Neuronal stem cell (in vitro differentiated cells): Measurements from ENCODE around the gene RWDD3.

Experiments
- DNase-seq: peaks from one replicate; pipeline ENCODE4 v3.0.0-alpha.2; 2013; ENCODE audit warnings: low spot score
- H2AFZ ChIP-seq: one replicate; pipeline ENCODE4 v1.6.1; 2013; ENCODE audit warnings: mild to moderate bottlenecking, low read length, inconsistent platforms
- H2AK5ac ChIP-seq: 2 replicates; pipeline ENCODE4 v1.6.1; 2013; ENCODE audit warnings: low read depth, mild to moderate bottlenecking, inconsistent platforms, low read length, moderate library complexity, mixed read lengths
- H2BK120ac ChIP-seq: 2 replicates; pipeline ENCODE4 v1.6.1; 2013; ENCODE audit warnings: low read depth, mild to moderate bottlenecking, inconsistent platforms, low read length, moderate library complexity, mixed read lengths
- H2BK12ac ChIP-seq: one replicate; pipeline ENCODE4 v1.6.1; 2013; ENCODE audit warnings: low read length, inconsistent platforms
- H2BK15ac ChIP-seq: 2 replicates; pipeline ENCODE4 v1.6.1; 2013; ENCODE audit warnings: mild to moderate bottlenecking, low read length, inconsistent platforms, mixed read lengths
- H2BK5ac ChIP-seq: one replicate; pipeline ENCODE4 v1.6.1; 2013; ENCODE audit warnings: inconsistent platforms, mild to moderate bottlenecking, low read length, moderate library complexity
- H3K14ac ChIP-seq: one replicate; pipeline ENCODE4 v1.6.1; 2013; ENCODE audit warnings: low read length, inconsistent platforms
- H3K18ac ChIP-seq: 2 replicates; pipeline ENCODE4 v1.6.1; 2013; ENCODE audit warnings: low read length, inconsistent platforms
- H3K23ac ChIP-seq: 2 replicates; pipeline ENCODE4 v1.6.1; 2013; ENCODE audit warnings: low read depth, mild to moderate bottlenecking, mixed read lengths, low read length, inconsistent platforms; ENCODE audit not compliant: poor library complexity
- H3K27ac ChIP-seq: replicated peaks from 3 replicates; pipeline ENCODE4 v1.5.1; 2013; ENCODE audit warnings: low read length, inconsistent platforms
- H3K27me3 ChIP-seq, 3 experiments: 2 replicates each; pipeline ENCODE4 v1.6.1; 2013; ENCODE audit warnings: low read length in 3 of 3, mild to moderate bottlenecking in 2 of 3, inconsistent platforms in 1 of 3, low read depth in 1 of 3, mixed read lengths in 1 of 3, moderate library complexity in 1 of 3; ENCODE audit not compliant: control insufficient read depth in 3 of 3, insufficient read depth in 3 of 3
- H3K36me3 ChIP-seq, 2 donors: replicated peaks in 1 of 2; 2 replicates each; pipeline ENCODE4 v1.6.1; 2013; ENCODE audit warnings: low read length in 2 of 2; ENCODE audit not compliant: control insufficient read depth in 2 of 2, insufficient read depth in 2 of 2
- H3K4ac ChIP-seq: 2 replicates; pipeline ENCODE4 v1.6.1; 2013; ENCODE audit warnings: inconsistent platforms, mild to moderate bottlenecking, low read length, moderate library complexity
- H3K4me1 ChIP-seq, 2 donors: 1 replicate in 1 of 2; 2 replicates in 1 of 2; pipeline ENCODE4 v1.6.1; 2013; ENCODE audit warnings: low read length in 2 of 2, low read depth in 1 of 2; ENCODE audit not compliant: control insufficient read depth in 2 of 2, insufficient read depth in 1 of 2
- H3K4me2 ChIP-seq: one replicate; pipeline ENCODE4 v1.6.1; 2013; ENCODE audit warnings: mild to moderate bottlenecking, low read length, inconsistent platforms; ENCODE audit not compliant: insufficient read depth, poor library complexity, severe bottlenecking
- H3K4me3 ChIP-seq, 2 donors: 2 replicates each; pipeline ENCODE4 v1.5.1; 2013; ENCODE audit warnings: low read length in 2 of 2, mild to moderate bottlenecking in 2 of 2, inconsistent platforms in 1 of 2, moderate library complexity in 1 of 2
- H3K79me1 ChIP-seq: one replicate; pipeline ENCODE4 v1.6.1; 2013; ENCODE audit warnings: low read depth, mild to moderate bottlenecking, inconsistent platforms, low read length, moderate library complexity
- H3K9ac ChIP-seq: one replicate; pipeline ENCODE4 v1.6.1; 2013; ENCODE audit warnings: mild to moderate bottlenecking, low read depth, low read length, inconsistent platforms; ENCODE audit not compliant: poor library complexity
- H3K9me3 ChIP-seq, 2 donors: replicated peaks in 1 of 2; 2 replicates each; pipeline versions ENCODE3 to v1.6.1; 2013; ENCODE audit warnings: low read length in 2 of 2, mild to moderate bottlenecking in 2 of 2, inconsistent platforms in 1 of 2, low read depth in 1 of 2, mixed read lengths in 1 of 2, moderate library complexity in 1 of 2; ENCODE audit not compliant: control insufficient read depth in 2 of 2, insufficient read depth in 1 of 2
- H4K8ac ChIP-seq: one replicate; pipeline ENCODE4 v1.6.1; 2013; ENCODE audit warnings: low read depth, mild to moderate bottlenecking, inconsistent platforms, low read length, moderate library complexity
- H4K91ac ChIP-seq: one replicate; pipeline ENCODE4 v1.6.1; 2013; ENCODE audit warnings: low read length, low read depth, mild to moderate bottlenecking, inconsistent platforms; ENCODE audit not compliant: poor library complexity
- WGBS, 2 donors: extraction: QIAGEN DNeasy Blood & Tissue Kit; methylation state at CpG; one replicate each; pipeline ENCODE4 v1.1.7; 2013; ENCODE audit warnings: missing lambda C conversion rate in 2 of 2, mixed read lengths in 1 of 2; ENCODE audit not compliant: insufficient read length in 2 of 2, insufficient replicate concordance in 1 of 2; ENCODE audit errors: extremely low coverage in 2 of 2; 5-methylcytosine and 5-hydroxymethylcytosine counted together

Gene RWDD3

DNA sequence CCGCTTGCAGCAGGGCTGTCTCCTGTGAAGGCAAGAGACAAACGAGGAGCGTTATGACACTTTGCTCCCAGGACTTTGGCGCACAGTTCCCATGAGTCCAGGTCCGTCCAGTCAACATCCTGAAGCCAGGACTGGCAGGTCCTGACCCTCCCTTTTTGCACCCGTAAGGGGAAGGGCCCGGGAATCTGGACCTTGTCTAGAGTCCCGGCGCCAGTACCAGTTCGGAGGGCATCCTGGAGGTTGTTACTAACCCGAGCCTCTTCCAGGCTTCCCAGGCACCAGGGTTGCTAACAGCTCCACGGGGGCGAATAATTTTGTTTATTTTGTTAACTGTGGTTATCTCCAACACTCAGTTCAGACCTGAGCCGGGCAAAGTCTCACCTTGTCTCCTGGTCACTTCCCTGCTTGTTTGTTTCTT, 682 bp upstream of the RWDD3 start:
- no peak overlapping the region for H4K91ac ChIP-seq
- H3K18ac ChIP-seq: peak overlapping the region; percentile 73
- peak overlapping the region; percentile 63 for H3K4me2 ChIP-seq
- no peak overlapping the region for H2AK5ac ChIP-seq
- no peak overlapping the region for H2BK12ac ChIP-seq
- H3K9me3 ChIP-seq: no peaks in the 10 kb centered on the region
- WGBS, 2 donors: no CpG with 5 or more reads among the region's 14 CpGs
- no peaks in the 10 kb centered on the region for H3K79me1 ChIP-seq
- H3K36me3 ChIP-seq: peaks cover 0 to 16% of the 10 kb centered on the region in 2 donors
- peaks cover 0 to 9% of the 10 kb centered on the region in 2 donors for H3K4me1 ChIP-seq
- no peak overlapping the region for H3K23ac ChIP-seq
- peak overlapping the region; percentile 83 for H2BK5ac ChIP-seq
- H3K4ac ChIP-seq: no peak overlapping the region
- H3K9ac ChIP-seq: peak overlapping the region; percentile 76
- H2BK120ac ChIP-seq: no peak overlapping the region
- peak overlapping the region; percentile 73 to 95 for H3K4me3 ChIP-seq
- peak overlapping the region; percentile 96 for H2AFZ ChIP-seq
- H2BK15ac ChIP-seq: no peak overlapping the region
- H3K27me3 ChIP-seq: peaks cover 0 to 28% (median 0%) of the 10 kb centered on the region in 3 experiments
- peak overlapping the region; percentile 20 for H4K8ac ChIP-seq
- H3K27ac ChIP-seq: no peak overlapping the region
- no peak overlapping the region for H3K14ac ChIP-seq
- DNase-seq: peak; percentile 23

- Histone ChIP-seq H3K36me3 (peaks cover 11 to 44% of the 10 kb centered on the region in 2 donors), H2AK5ac (no peak overlapping the region), H3K9me3 (peaks cover 13 to 16% of the 10 kb centered on the region in 2 donors), H4K8ac (no peak overlapping the region), H3K23ac (no peak overlapping the region), H2AFZ (no peak overlapping the region), H3K4me2 (no peak overlapping the region), H2BK15ac (no peak overlapping the region), H3K18ac (no peak overlapping the region), H2BK12ac (no peak overlapping the region), H3K4me3 (no peak overlapping the region), H3K4ac (no peak overlapping the region), H2BK120ac (no peak overlapping the region), H3K9ac (no peak overlapping the region), H3K27me3 (no peaks in the 10 kb centered on the region), H3K79me1 (no peaks in the 10 kb centered on the region), H3K27ac (peak overlapping the region; percentile 47), H4K91ac (no peak overlapping the region), H2BK5ac (no peak overlapping the region), H3K4me1 (peaks cover 0 to 9% of the 10 kb centered on the region in 2 donors), H3K14ac (no peak overlapping the region)
- no CpG with 5 or more reads among the region's 2 CpGs for WGBS, 2 donors
- no peak for DNase-seq
These were observed 3.0 kb downstream of the RWDD3 start for GRCh38 chr1:95236784-95237575.

GRCh38 chr1:95237981-95238703, 4.1 kb downstream of the RWDD3 start:
- Histone ChIP-seq H3K36me3 (peaks cover 11 to 51% of the 10 kb centered on the region in 2 donors), H3K27ac (no peak overlapping the region), H3K4ac (no peak overlapping the region), H3K79me1 (no peaks in the 10 kb centered on the region), H3K14ac (no peak overlapping the region), H3K9ac (no peak overlapping the region), H3K23ac (no peak overlapping the region), H2BK5ac (no peak overlapping the region), H3K18ac (no peak overlapping the region), H3K27me3 (no peaks in the 10 kb centered on the region), H2BK120ac (no peak overlapping the region), H2AFZ (no peak overlapping the region), H4K8ac (no peak overlapping the region), H2BK12ac (no peak overlapping the region), H2AK5ac (no peak overlapping the region), H2BK15ac (no peak overlapping the region), H3K4me2 (no peak overlapping the region), H3K4me3 (no peak overlapping the region), H4K91ac (no peak overlapping the region), H3K4me1 (peaks cover 0 to 5% of the 10 kb centered on the region in 2 donors), H3K9me3 (peaks cover 15 to 21% of the 10 kb centered on the region in 2 donors)
- WGBS, 2 donors: no CpG with 5 or more reads among the region's 4 CpGs
- no peak for DNase-seq

- H3K18ac ChIP-seq: no peak overlapping the region
- no peak overlapping the region for H3K4ac ChIP-seq
- H4K8ac ChIP-seq: no peak overlapping the region
- no peak overlapping the region for H2AFZ ChIP-seq
- H2BK120ac ChIP-seq: no peak overlapping the region
- H3K36me3 ChIP-seq: peaks cover 9 to 74% of the 10 kb centered on the region in 2 donors
- peaks cover 11 to 21% of the 10 kb centered on the region in 2 donors for H3K9me3 ChIP-seq
- H3K4me3 ChIP-seq: no peak overlapping the region
- H3K4me1 ChIP-seq: peaks cover 0 to 2% of the 10 kb centered on the region in 2 donors
- no peak overlapping the region for H2BK5ac ChIP-seq
- H3K27me3 ChIP-seq: no peaks in the 10 kb centered on the region
- H3K9ac ChIP-seq: no peak overlapping the region
- no CpG with 5 or more reads among the region's 1 CpG for WGBS, 2 donors
- DNase-seq: no peak
- H4K91ac ChIP-seq: no peak overlapping the region
- H3K23ac ChIP-seq: no peak overlapping the region
- no peak overlapping the region for H2BK15ac ChIP-seq
- no peaks in the 10 kb centered on the region for H3K79me1 ChIP-seq
- no peak overlapping the region for H3K27ac ChIP-seq
- no peak overlapping the region for H3K14ac ChIP-seq
- no peak overlapping the region for H3K4me2 ChIP-seq
- no peak overlapping the region for H2BK12ac ChIP-seq
- H2AK5ac ChIP-seq: no peak overlapping the region
These were observed 11.0 kb downstream of the RWDD3 start for GRCh38 chr1:95245029-95245428.
